ENCODE data around the gene CPNE9.
A peak's percentile ranks its signal among the peaks of the same experiment; 100 is the strongest.

Gene CPNE9

GRCh38 chr3:9749296-9749644 is 45.6 kb downstream of the CPNE9 start:
- TF ChIP-seq, protein P1, sequence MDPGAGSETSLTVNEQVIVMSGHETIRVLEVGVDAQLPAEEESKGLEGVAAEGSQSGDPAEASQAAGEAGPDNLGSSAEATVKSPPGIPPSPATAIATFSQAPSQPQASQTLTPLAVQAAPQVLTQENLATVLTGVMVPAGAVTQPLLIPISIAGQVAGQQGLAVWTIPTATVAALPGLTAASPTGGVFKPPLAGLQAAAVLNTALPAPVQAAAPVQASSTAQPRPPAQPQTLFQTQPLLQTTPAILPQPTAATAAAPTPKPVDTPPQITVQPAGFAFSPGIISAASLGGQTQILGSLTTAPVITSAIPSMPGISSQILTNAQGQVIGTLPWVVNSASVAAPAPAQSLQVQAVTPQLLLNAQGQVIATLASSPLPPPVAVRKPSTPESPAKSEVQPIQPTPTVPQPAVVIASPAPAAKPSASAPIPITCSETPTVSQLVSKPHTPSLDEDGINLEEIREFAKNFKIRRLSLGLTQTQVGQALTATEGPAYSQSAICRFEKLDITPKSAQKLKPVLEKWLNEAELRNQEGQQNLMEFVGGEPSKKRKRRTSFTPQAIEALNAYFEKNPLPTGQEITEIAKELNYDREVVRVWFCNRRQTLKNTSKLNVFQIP (CRISPR knock-in tag; IDR thresholded peaks at IDR 0.05; ENCODE audit: borderline replicate concordance, low read depth): no peak
- TF ChIP-seq TCF4 (CRISPR knock-in tag; IDR thresholded peaks at IDR 0.05; ENCODE audit: borderline replicate concordance) (no peak), PATZ1 (CRISPR knock-in tag; IDR thresholded peaks at IDR 0.05; ENCODE audit: borderline replicate concordance) (no peak), ZFP3 (CRISPR knock-in tag; IDR thresholded peaks at IDR 0.05) (no peak), ZNF565 (CRISPR knock-in tag; conservative IDR thresholded peaks at IDR 0.05; ENCODE audit: low read depth) (no peak), SNAI2 (CRISPR knock-in tag; IDR thresholded peaks at IDR 0.05) (no peak), TSHZ2 (CRISPR knock-in tag; IDR thresholded peaks at IDR 0.05) (no peak), ARNTL (CRISPR knock-in tag; IDR thresholded peaks at IDR 0.05; ENCODE audit: borderline replicate concordance, low read depth) (no peak), ISL1 (CRISPR knock-in tag; IDR thresholded peaks at IDR 0.05) (no peak)
- TF ChIP-seq, protein P2, sequence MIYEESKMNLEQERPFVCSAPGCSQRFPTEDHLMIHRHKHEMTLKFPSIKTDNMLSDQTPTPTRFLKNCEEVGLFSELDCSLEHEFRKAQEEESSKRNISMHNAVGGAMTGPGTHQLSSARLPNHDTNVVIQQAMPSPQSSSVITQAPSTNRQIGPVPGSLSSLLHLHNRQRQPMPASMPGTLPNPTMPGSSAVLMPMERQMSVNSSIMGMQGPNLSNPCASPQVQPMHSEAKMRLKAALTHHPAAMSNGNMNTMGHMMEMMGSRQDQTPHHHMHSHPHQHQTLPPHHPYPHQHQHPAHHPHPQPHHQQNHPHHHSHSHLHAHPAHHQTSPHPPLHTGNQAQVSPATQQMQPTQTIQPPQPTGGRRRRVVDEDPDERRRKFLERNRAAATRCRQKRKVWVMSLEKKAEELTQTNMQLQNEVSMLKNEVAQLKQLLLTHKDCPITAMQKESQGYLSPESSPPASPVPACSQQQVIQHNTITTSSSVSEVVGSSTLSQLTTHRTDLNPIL (CRISPR knock-in tag; IDR thresholded peaks at IDR 0.05; ENCODE audit: low read depth): no peak
- peak; percentile 18 for ATAC-seq

GRCh38 chr3:9749645-9750555 is 46.3 kb downstream of the CPNE9 start, which contains the start of gene OGG1:
Gene OGG1, plus strand, starts transcription at chr3:9749952. Its CDS starts 335 bp downstream, at chr3:9750287.
- TF ChIP-seq ZFP3 (CRISPR knock-in tag; IDR thresholded peaks at IDR 0.05) (peak; percentile 83), TSHZ2 (CRISPR knock-in tag; IDR thresholded peaks at IDR 0.05) (0 out of 2 replicates have a peak, but pooled peaks have one; percentile 59), TCF4 (CRISPR knock-in tag; IDR thresholded peaks at IDR 0.05; ENCODE audit: borderline replicate concordance) (peak; percentile 75), ZNF565 (CRISPR knock-in tag; conservative IDR thresholded peaks at IDR 0.05; ENCODE audit: low read depth) (no peak)
- ATAC-seq: peak; percentile 94

DNA sequence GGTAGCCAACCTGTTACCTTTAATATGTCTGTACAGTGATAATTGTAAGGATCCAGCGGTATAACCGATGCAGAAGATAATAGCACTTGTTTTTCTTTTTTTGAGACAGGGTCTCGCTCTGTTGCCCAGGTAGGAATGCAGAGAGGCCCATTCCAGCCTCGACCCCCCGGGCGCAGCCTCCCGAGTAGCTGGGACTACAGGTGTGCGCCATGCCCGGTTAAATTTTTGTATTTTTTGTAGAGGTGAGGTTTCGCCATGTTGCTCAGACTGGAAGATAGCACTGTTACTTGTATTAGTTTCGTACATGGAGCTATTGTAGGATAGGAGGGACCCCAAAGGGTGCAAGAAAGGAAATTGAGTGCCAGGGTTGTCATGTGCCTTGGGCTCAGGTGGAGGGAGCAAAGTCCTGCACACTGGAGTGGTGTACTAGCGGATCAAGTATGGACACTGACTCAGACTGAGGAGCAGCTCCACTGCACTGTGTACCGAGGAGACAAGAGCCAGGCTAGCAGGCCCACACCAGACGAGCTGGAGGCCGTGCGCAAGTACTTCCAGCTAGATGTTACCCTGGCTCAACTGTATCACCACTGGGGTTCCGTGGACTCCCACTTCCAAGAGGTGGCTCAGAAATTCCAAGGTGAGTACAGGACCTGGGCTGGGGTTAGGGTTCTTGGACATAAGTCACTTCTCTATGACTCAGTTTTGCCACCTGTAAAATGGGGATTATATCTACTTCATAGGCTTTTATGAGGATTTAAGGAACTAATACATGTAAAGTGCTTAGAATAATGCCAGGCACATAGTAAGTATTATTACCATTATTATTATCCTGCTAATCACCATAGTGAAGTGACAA is 47.2 kb downstream of the CPNE9 start:
- TF ChIP-seq, protein P1 (CRISPR knock-in tag; IDR thresholded peaks at IDR 0.05; ENCODE audit: borderline replicate concordance, low read depth): no peak
- TF ChIP-seq ZNF8 (CRISPR knock-in tag; IDR thresholded peaks at IDR 0.05) (no peak), TSHZ2 (CRISPR knock-in tag; IDR thresholded peaks at IDR 0.05) (no peak), RARB (CRISPR knock-in tag; IDR thresholded peaks at IDR 0.05) (no peak), BACH2 (CRISPR knock-in tag; IDR thresholded peaks at IDR 0.05; ENCODE audit: borderline replicate concordance) (no peak)
- ATAC-seq: 0 out of 3 replicates have a peak, but pooled peaks have one; percentile 6

Data from SK-N-SH treated with all-trans-retinoic acid at 6 μM for 48 hours (cell line).